HFFc6 (cell line): ENCODE results near the gene CAPN5. TPM values are rescaled to one million over a fixed set of nuclear protein-coding genes. Genes with fewer than 3 reads are reported as not detected.

Experiments
- DNase-seq: peaks from one replicate; pipeline ENCODE4 v3.0.0-alpha.2; 2018
- H3K27ac Mint-ChIP-seq: 2 replicates; pipeline ENCODE4 v1.8.0; 2020; ENCODE audit warnings: mild to moderate bottlenecking, mixed read lengths
- H3K27me3 Mint-ChIP-seq: 2 replicates; pipeline ENCODE4 v1.8.0; 2021; ENCODE audit warnings: mild to moderate bottlenecking, moderate library complexity, mixed read lengths; ENCODE audit not compliant: insufficient read depth
- H3K36me3 Mint-ChIP-seq: 2 replicates; pipeline ENCODE4 v1.8.0; 2021; ENCODE audit warnings: low read depth, mixed read lengths
- H3K4me1 Mint-ChIP-seq: 2 replicates; pipeline ENCODE4 v1.8.0; 2020; ENCODE audit warnings: low read depth, mixed read lengths
- H3K4me3 Mint-ChIP-seq: 2 replicates; pipeline ENCODE4 v1.8.0; 2020; ENCODE audit warnings: mild to moderate bottlenecking, moderate library complexity, mixed read lengths
- H3K9me3 Mint-ChIP-seq: 2 replicates; pipeline ENCODE4 v1.8.0; 2020; ENCODE audit warnings: mild to moderate bottlenecking, mixed read lengths
- CTCF ChIP-seq: fragments of 200-600 bp; sonication (generic); IDR thresholded peaks from 2 replicates; pipeline ENCODE4 v1.5.0; 2021; ENCODE audit warnings: antibody characterized with exemption, mild to moderate bottlenecking
- total RNA-seq, 6 experiments: library from RNA; stranded (reverse); fragmentation: NEBNext Ultra II Directional; extraction: Animal tissue kit (Norgen Biotek cat#: 25700); gene quantifications; 2 replicates in 1 of 6; 3 replicates in 5 of 6; pipeline ENCODE4 v1.2.3, GENCODE V29; 2021

The CAPN5 gene
- total RNA-seq, 6 experiments from 2014 or later = 20.7 to 32.7 (median 29.0) TPM

GRCh38 chr11:77073328-77074001 is 6.7 kb downstream of the CAPN5 start:
- peak; percentile 75 for TF ChIP-seq CTCF
- peak overlapping the region; percentile 100 for H3K27ac Mint-ChIP-seq
- no peaks in the 10 kb centered on the region for H3K9me3 Mint-ChIP-seq
- peak; percentile 95 for DNase-seq
- peaks cover 47% of the 10 kb centered on the region for H3K4me1 Mint-ChIP-seq
- H3K27me3 Mint-ChIP-seq = peaks cover 1% of the 10 kb centered on the region
- H3K4me3 Mint-ChIP-seq = peak overlapping the region; percentile 76
- peaks cover 9% of the 10 kb centered on the region for H3K36me3 Mint-ChIP-seq

GRCh38 chr11:77074205-77074604 is 7.4 kb downstream of the CAPN5 start:
- no peak for TF ChIP-seq CTCF
- Mint-ChIP-seq H3K9me3 (no peaks in the 10 kb centered on the region), H3K27ac (peak overlapping the region; percentile 100), H3K27me3 (peaks cover 1% of the 10 kb centered on the region), H3K4me1 (peaks cover 41% of the 10 kb centered on the region), H3K36me3 (peaks cover 13% of the 10 kb centered on the region), H3K4me3 (peak overlapping the region; percentile 76; the same call in 1 of the 2 replicates)
- DNase-seq = no peak

DNA sequence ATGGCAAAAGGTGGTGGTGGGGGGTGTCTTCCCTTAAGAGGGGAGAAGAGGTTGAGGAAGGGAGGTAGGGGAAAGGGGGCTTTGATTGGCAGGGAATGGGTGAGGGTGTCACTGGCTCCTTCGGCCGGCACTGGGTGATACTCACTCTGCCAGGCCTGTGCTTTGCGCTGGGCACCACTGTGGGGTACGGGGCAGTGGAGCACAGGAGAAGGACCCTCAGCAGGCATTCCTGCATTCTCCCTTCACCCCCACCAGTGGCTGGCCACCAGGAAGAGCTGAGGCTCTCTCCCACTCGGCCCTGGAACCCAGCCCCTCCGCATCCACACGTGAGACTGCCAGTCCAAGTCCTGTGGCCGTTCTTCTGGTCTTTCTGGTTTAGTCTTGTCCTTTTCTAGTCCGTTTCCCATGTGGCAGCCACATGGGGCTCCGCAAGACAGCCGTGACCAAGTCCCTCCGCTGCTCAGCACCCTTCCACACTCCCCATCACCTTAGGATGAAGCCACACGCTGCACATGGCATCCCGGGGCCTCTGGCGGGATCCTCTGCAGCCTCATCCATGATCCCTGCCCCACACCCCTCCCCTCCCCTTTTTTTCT is 8.0 kb downstream of the CAPN5 start:
- Mint-ChIP-seq H3K27ac (peak overlapping the region; percentile 100), H3K9me3 (no peaks in the 10 kb centered on the region), H3K36me3 (peaks cover 13% of the 10 kb centered on the region), H3K4me3 (no peak overlapping the region; the same call in 1 of the 2 replicates), H3K4me1 (peaks cover 41% of the 10 kb centered on the region), H3K27me3 (peaks cover 1% of the 10 kb centered on the region)
- no peak for TF ChIP-seq CTCF
- DNase-seq = no peak

- H3K4me1 Mint-ChIP-seq = peaks cover 44% of the 10 kb centered on the region
- DNase-seq = no peak
- peak overlapping the region; percentile 100; the same call in 1 of the 2 replicates for H3K27ac Mint-ChIP-seq
- peaks cover 1% of the 10 kb centered on the region for H3K27me3 Mint-ChIP-seq
- H3K9me3 Mint-ChIP-seq = no peaks in the 10 kb centered on the region
- no peak overlapping the region for H3K4me3 Mint-ChIP-seq
- H3K36me3 Mint-ChIP-seq = peaks cover 13% of the 10 kb centered on the region
- TF ChIP-seq CTCF = no peak
These were observed 8.7 kb downstream of the CAPN5 start for GRCh38 chr11:77075425-77075905.

GRCh38 chr11:77079666-77080065 is 12.9 kb downstream of the CAPN5 start:
- no peaks in the 10 kb centered on the region for H3K9me3 Mint-ChIP-seq
- H3K27me3 Mint-ChIP-seq = no peaks in the 10 kb centered on the region; the same call in 1 of the 2 replicates
- H3K27ac Mint-ChIP-seq = no peak overlapping the region
- DNase-seq = no peak
- no peak overlapping the region for H3K4me3 Mint-ChIP-seq
- no peak for TF ChIP-seq CTCF
- H3K4me1 Mint-ChIP-seq = peaks cover 18% of the 10 kb centered on the region
- peaks cover 13% of the 10 kb centered on the region for H3K36me3 Mint-ChIP-seq
